Progenitor cell of endocrine pancreas (in vitro differentiated cells): ENCODE results near the gene SLC13A4. TPM values are rescaled to one million over a fixed set of nuclear protein-coding genes. Genes with fewer than 3 reads are reported as not detected.
"Not testable (repeated sequence)": the region's sequence is repeated elsewhere in the genome, so short reads cannot be mapped to it uniquely, and the experiment has no call there.

Experiments used
- DNase-seq: peaks from one replicate; pipeline ENCODE4 v3.0.0; 2021; ENCODE audit warnings: low spot score; ENCODE audit not compliant: unreplicated experiment
- H3K27ac Mint-ChIP-seq: 2 replicates; pipeline ENCODE4 v1.8.0; 2021; ENCODE audit warnings: mild to moderate bottlenecking, moderate library complexity, mixed read lengths
- H3K27me3 Mint-ChIP-seq: 2 replicates; pipeline ENCODE4 v1.8.0; 2021; ENCODE audit warnings: mixed read lengths
- H3K36me3 Mint-ChIP-seq: 2 replicates; pipeline ENCODE4 v1.8.0; 2022; ENCODE audit warnings: mixed read lengths; ENCODE audit not compliant: insufficient read depth
- H3K4me1 Mint-ChIP-seq: 2 replicates; pipeline ENCODE4 v1.8.0; 2021; ENCODE audit warnings: low read depth, mixed read lengths
- H3K4me3 Mint-ChIP-seq: 2 replicates; pipeline ENCODE4 v1.8.0; 2021; ENCODE audit warnings: low read depth, mild to moderate bottlenecking, moderate library complexity, mixed read lengths
- H3K9me3 Mint-ChIP-seq: 2 replicates; pipeline ENCODE4 v1.8.0; 2021; ENCODE audit warnings: low read depth, mixed read lengths
- total RNA-seq: library from RNA; stranded (reverse); gene quantifications from 2 replicates; pipeline ENCODE4 v1.2.1, GENCODE V29; 2021
- TF ChIP-seq, protein P1 (sequence below): fragments of 200-600 bp; sonication (generic); IDR thresholded peaks from one replicate; pipeline ENCODE4 v1.5.0; 2021; ENCODE audit warnings: antibody characterized with exemption, mild to moderate bottlenecking; ENCODE audit not compliant: unreplicated experiment

Gene SLC13A4
- total RNA-seq, 1 donor from 2014 or later: 0.22 TPM

DNA sequence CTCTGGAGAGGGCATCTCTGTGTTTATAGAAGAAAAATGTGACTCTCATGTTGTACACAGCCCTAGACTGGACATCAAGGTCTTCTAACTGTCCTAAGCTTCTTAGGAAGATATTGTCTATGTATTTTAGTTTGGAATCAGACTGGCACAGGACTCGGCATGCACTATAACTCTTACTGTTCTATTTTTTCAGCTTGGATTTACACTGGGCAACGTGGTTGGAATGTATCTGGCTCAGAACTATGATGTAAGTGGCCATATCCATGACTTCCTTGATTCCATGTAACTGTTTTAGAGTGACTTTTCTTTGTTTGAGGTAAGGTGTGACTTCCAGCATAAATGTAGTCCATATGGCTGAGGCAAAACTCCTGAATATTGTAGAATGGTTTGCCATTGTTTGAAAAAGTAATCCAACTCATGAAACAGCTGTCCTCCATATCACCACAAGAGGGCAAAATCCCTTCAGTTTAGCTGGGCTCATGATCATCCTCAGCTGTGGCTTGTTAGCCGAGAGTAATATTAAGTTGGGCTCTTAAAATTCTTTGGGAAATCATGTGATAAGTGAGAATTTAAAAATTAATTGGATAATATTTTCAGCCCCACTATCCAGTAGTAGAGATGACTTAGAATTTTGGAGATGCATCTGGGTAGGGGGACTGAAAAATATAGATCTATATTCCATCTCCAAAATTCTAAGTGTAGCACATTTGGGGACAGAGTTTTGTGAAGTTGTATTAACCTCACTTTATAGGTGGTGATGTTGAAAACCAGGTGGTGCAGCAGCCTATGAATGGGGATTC is 55.2 kb downstream of the SLC13A4 start:
- H3K36me3 Mint-ChIP-seq: peaks cover 12% of the 10 kb centered on the region
- no peaks in the 10 kb centered on the region for H3K27me3 Mint-ChIP-seq
- H3K4me1 Mint-ChIP-seq: no peaks in the 10 kb centered on the region
- no peaks in the 10 kb centered on the region for H3K9me3 Mint-ChIP-seq
- no peak for DNase-seq
- H3K4me3 Mint-ChIP-seq: no peak overlapping the region
- TF ChIP-seq, protein P1, sequence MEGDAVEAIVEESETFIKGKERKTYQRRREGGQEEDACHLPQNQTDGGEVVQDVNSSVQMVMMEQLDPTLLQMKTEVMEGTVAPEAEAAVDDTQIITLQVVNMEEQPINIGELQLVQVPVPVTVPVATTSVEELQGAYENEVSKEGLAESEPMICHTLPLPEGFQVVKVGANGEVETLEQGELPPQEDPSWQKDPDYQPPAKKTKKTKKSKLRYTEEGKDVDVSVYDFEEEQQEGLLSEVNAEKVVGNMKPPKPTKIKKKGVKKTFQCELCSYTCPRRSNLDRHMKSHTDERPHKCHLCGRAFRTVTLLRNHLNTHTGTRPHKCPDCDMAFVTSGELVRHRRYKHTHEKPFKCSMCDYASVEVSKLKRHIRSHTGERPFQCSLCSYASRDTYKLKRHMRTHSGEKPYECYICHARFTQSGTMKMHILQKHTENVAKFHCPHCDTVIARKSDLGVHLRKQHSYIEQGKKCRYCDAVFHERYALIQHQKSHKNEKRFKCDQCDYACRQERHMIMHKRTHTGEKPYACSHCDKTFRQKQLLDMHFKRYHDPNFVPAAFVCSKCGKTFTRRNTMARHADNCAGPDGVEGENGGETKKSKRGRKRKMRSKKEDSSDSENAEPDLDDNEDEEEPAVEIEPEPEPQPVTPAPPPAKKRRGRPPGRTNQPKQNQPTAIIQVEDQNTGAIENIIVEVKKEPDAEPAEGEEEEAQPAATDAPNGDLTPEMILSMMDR: peak; percentile 84
- no peak overlapping the region for H3K27ac Mint-ChIP-seq

DNA sequence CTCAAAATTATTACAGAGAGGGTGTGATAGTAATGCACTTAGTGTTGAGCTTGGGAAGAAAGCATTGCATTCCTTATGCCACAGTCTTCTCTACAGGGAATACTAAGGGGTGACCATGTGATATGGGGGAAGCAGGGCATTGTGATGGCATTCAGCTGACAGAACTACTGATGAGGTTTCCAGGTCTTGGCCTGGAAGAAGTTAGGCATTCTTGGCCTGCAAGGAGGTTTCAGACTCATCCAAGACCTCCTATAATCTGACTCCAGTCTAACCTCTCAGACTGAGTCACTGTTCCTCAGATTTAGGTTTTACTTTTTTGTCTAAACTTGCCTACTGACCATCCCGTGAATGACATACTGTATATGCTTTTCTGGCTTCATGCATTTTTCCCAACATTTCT is 57.8 kb downstream of the SLC13A4 start:
- H3K36me3 Mint-ChIP-seq: peaks cover 10% of the 10 kb centered on the region
- DNase-seq: no peak
- H3K9me3 Mint-ChIP-seq: no peaks in the 10 kb centered on the region
- H3K4me1 Mint-ChIP-seq: no peaks in the 10 kb centered on the region
- H3K27ac Mint-ChIP-seq: no peak overlapping the region
- TF ChIP-seq, protein P1: no peak
- no peak overlapping the region for H3K4me3 Mint-ChIP-seq
- H3K27me3 Mint-ChIP-seq: no peaks in the 10 kb centered on the region

DNA sequence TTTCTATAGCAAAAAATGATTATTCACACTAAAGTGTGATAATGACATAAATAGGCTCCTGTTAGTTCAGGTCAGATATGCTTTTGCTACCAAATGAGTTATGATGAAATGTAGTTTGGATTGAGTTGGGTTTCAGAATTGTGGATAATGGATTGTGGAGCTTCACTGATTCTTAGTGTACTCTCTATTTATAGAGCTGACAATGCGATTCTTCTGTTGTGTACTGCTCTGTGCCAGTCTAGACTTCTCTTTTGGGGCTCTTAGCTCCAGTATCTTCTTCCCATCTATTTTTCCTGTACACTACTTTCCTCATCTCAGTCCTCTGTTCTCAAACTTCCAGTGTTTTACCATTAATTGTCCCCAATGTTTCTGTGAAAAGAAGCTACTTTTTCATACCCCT is 58.2 kb downstream of the SLC13A4 start:
- no peaks in the 10 kb centered on the region for H3K27me3 Mint-ChIP-seq
- DNase-seq: no peak
- H3K4me1 Mint-ChIP-seq: no peaks in the 10 kb centered on the region
- TF ChIP-seq, protein P1: no peak
- H3K4me3 Mint-ChIP-seq: no peak overlapping the region
- H3K9me3 Mint-ChIP-seq: no peaks in the 10 kb centered on the region
- H3K27ac Mint-ChIP-seq: no peak overlapping the region
- peaks cover 9% of the 10 kb centered on the region for H3K36me3 Mint-ChIP-seq

DNA sequence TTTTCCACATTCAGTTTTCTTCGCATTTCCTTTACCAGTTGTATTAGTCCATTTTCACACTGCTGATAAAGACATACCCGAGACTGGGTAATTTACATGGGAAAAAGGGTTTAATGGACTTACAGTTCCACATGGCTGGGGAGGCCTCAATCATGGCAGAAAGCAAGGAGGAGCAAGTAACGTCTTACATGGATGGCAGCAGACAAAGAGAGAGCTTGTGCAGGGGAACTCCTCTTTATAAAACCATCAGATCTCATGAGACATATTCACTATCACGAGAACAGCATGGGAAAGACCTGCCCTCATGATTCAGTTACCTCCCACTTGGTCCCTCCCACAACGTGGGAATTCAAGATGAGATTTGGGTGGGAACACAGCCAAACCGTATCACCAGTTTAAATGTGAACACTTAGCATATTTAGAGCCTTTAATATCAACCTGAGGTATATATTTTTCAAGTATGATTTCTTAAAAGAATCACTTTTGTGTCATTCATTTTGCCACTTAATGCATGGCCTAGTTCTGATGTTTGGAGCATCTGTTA is 59.1 kb downstream of the SLC13A4 start:
- not testable (repeated sequence) for H3K4me1 Mint-ChIP-seq, H3K9me3 Mint-ChIP-seq, H3K36me3 Mint-ChIP-seq, H3K27me3 Mint-ChIP-seq, H3K4me3 Mint-ChIP-seq, H3K27ac Mint-ChIP-seq, DNase-seq

DNA sequence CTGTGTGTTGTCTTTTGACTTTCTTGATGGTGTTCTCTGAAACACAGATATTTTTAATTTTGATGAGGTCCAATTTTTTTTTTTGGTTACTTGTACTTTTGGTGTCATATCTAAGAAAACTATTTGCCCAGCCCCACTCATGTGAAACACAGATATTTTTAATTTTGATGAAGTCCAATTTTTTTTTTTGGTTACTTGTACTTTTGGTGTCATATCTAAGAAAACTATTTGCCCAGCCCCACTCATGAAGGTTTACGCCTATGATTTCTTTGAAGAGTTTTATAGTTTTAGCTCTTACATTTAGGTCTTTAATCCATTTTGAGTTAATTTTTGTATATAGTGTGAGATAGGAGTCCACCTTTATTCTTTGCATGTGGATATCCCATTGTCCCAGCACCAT is 60.4 kb downstream of the SLC13A4 start:
- not testable (repeated sequence) for H3K36me3 Mint-ChIP-seq, H3K4me3 Mint-ChIP-seq, H3K9me3 Mint-ChIP-seq

DNA sequence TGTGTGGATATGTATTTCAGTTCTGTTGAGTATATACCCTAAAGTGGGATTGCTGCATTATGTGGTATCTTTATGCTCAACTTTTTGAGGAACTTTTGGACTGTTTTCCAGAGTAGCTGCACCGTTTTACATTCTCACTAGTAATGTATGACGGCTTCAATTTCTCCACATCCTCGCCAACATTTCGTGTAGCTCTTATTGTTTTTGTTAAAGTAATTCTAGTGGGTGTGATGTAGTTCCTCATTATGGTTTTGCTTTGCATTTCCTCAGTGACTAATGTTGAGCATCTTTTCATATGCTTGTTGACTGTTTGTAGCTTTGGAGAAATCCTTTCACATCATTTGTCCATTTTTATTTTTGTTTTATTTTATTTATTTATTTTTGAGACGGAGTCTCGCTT is 61.1 kb downstream of the SLC13A4 start:
- Mint-ChIP-seq H3K27ac (no peak overlapping the region), H3K36me3 (peaks cover 5% of the 10 kb centered on the region), H3K4me1 (peaks cover 5% of the 10 kb centered on the region), H3K27me3 (no peaks in the 10 kb centered on the region), H3K4me3 (no peak overlapping the region), H3K9me3 (no peaks in the 10 kb centered on the region)
- TF ChIP-seq, protein P1: no peak
- no peak for DNase-seq

More for the DNA sequence above, 60.4 kb downstream of the SLC13A4 start:
- not testable (repeated sequence) for H3K27me3 Mint-ChIP-seq, DNase-seq, H3K27ac Mint-ChIP-seq, H3K4me1 Mint-ChIP-seq
